ENCODE data around the gene C16orf96.

C16orf96 gene

GRCh38 chr16:4524571-4524970, 31.6 kb upstream of the C16orf96 start:
- no peak for TF ChIP-seq PAX5 (IDR thresholded peaks at IDR 0.05; ENCODE audit: insufficient read depth, low read length, severe bottlenecking)
- no peak for TF ChIP-seq SPI1 (IDR thresholded peaks at IDR 0.05; ENCODE audit: low read depth, low read length)
- no peak for TF ChIP-seq POLR2A (IDR thresholded peaks at IDR 0.05; ENCODE audit: low read depth, low read length)
- TF ChIP-seq POLR2AphosphoS5 (IDR thresholded peaks at IDR 0.05; ENCODE audit: low read depth, low read length) = no peak
- TF ChIP-seq TAF1 (IDR thresholded peaks at IDR 0.05; ENCODE audit: low read depth, low read length) = no peak
- no peak for TF ChIP-seq POU2F2 (IDR thresholded peaks at IDR 0.05; ENCODE audit: low read depth, low read length)
- no peak for FAIRE-seq
- no peak for DNase-seq (ENCODE audit: insufficient read length, low spot score)

GRCh38 chr16:4525069-4525468, 31.1 kb upstream of the C16orf96 start:
- DNase-seq (ENCODE audit: insufficient read length, low spot score) (no peak), FAIRE-seq (peak; percentile 43)
- no peak for TF ChIP-seq TAF1 (IDR thresholded peaks at IDR 0.05; ENCODE audit: low read depth, low read length)
- TF ChIP-seq SPI1 (IDR thresholded peaks at IDR 0.05; ENCODE audit: low read depth, low read length) = no peak

GRCh38 chr16:4525634-4526277, 30.4 kb upstream of the C16orf96 start:
- TF ChIP-seq SPI1 (IDR thresholded peaks at IDR 0.05; ENCODE audit: low read depth, low read length) = no peak
- no peak for TF ChIP-seq TAF1 (IDR thresholded peaks at IDR 0.05; ENCODE audit: low read depth, low read length)
- no peak for TF ChIP-seq PAX5 (IDR thresholded peaks at IDR 0.05; ENCODE audit: insufficient read depth, low read length, severe bottlenecking)
- TF ChIP-seq POLR2AphosphoS5 (IDR thresholded peaks at IDR 0.05; ENCODE audit: low read depth, low read length) = no peak
- no peak for TF ChIP-seq POLR2A (IDR thresholded peaks at IDR 0.05; ENCODE audit: low read depth, low read length)
- TF ChIP-seq POU2F2 (IDR thresholded peaks at IDR 0.05; ENCODE audit: low read depth, low read length) = no peak
- FAIRE-seq = no peak

GRCh38 chr16:4529085-4530060, 26.8 kb upstream of the C16orf96 start:
- no peak for DNase-seq (ENCODE audit: insufficient read length, low spot score)
- FAIRE-seq = peak; percentile 90
- TF ChIP-seq POU2F2 (IDR thresholded peaks at IDR 0.05; ENCODE audit: low read depth, low read length) (no peak), POLR2A (IDR thresholded peaks at IDR 0.05; ENCODE audit: low read depth, low read length) (no peak), POLR2AphosphoS5 (IDR thresholded peaks at IDR 0.05; ENCODE audit: low read depth, low read length) (no peak), TAF1 (IDR thresholded peaks at IDR 0.05; ENCODE audit: low read depth, low read length) (no peak), SPI1 (IDR thresholded peaks at IDR 0.05; ENCODE audit: low read depth, low read length) (no peak; the same call in 1 of the 2 replicates), PAX5 (IDR thresholded peaks at IDR 0.05; ENCODE audit: insufficient read depth, low read length, severe bottlenecking) (no peak)

More at GRCh38 chr16:4525634-4526277, 30.4 kb upstream of the C16orf96 start:
- DNase-seq (ENCODE audit: insufficient read length, low spot score) = no peak

GRCh38 chr16:4531811-4532210, 24.3 kb upstream of the C16orf96 start:
- no peak for FAIRE-seq
- TF ChIP-seq POLR2A (IDR thresholded peaks at IDR 0.05; ENCODE audit: low read depth, low read length) = no peak
- no peak for TF ChIP-seq PAX5 (IDR thresholded peaks at IDR 0.05; ENCODE audit: insufficient read depth, low read length, severe bottlenecking)
- no peak for TF ChIP-seq TAF1 (IDR thresholded peaks at IDR 0.05; ENCODE audit: low read depth, low read length)
- no peak for TF ChIP-seq POU2F2 (IDR thresholded peaks at IDR 0.05; ENCODE audit: low read depth, low read length)
- TF ChIP-seq SPI1 (IDR thresholded peaks at IDR 0.05; ENCODE audit: low read depth, low read length) = no peak
- no peak for TF ChIP-seq POLR2AphosphoS5 (IDR thresholded peaks at IDR 0.05; ENCODE audit: low read depth, low read length)
- no peak for DNase-seq (ENCODE audit: insufficient read length, low spot score)

GRCh38 chr16:4532238-4532637, 23.9 kb upstream of the C16orf96 start:
- FAIRE-seq (no peak), DNase-seq (ENCODE audit: insufficient read length, low spot score) (no peak)
- TF ChIP-seq PAX5 (IDR thresholded peaks at IDR 0.05; ENCODE audit: insufficient read depth, low read length, severe bottlenecking) (no peak), POU2F2 (IDR thresholded peaks at IDR 0.05; ENCODE audit: low read depth, low read length) (no peak), POLR2AphosphoS5 (IDR thresholded peaks at IDR 0.05; ENCODE audit: low read depth, low read length) (no peak), POLR2A (IDR thresholded peaks at IDR 0.05; ENCODE audit: low read depth, low read length) (no peak), SPI1 (IDR thresholded peaks at IDR 0.05; ENCODE audit: low read depth, low read length) (no peak), TAF1 (IDR thresholded peaks at IDR 0.05; ENCODE audit: low read depth, low read length) (no peak)

- FAIRE-seq (no peak), DNase-seq (ENCODE audit: insufficient read length, low spot score) (no peak)
- TF ChIP-seq POLR2AphosphoS5 (IDR thresholded peaks at IDR 0.05; ENCODE audit: low read depth, low read length) (no peak), TAF1 (IDR thresholded peaks at IDR 0.05; ENCODE audit: low read depth, low read length) (no peak), SPI1 (IDR thresholded peaks at IDR 0.05; ENCODE audit: low read depth, low read length) (no peak), PAX5 (IDR thresholded peaks at IDR 0.05; ENCODE audit: insufficient read depth, low read length, severe bottlenecking) (no peak), POLR2A (IDR thresholded peaks at IDR 0.05; ENCODE audit: low read depth, low read length) (no peak), POU2F2 (IDR thresholded peaks at IDR 0.05; ENCODE audit: low read depth, low read length) (no peak)
These were observed 22.6 kb upstream of the C16orf96 start for GRCh38 chr16:4533490-4533889.

- TF ChIP-seq POU2F2 (IDR thresholded peaks at IDR 0.05; ENCODE audit: low read depth, low read length) = no peak
- no peak for TF ChIP-seq POLR2A (IDR thresholded peaks at IDR 0.05; ENCODE audit: low read depth, low read length)
- no peak for TF ChIP-seq TAF1 (IDR thresholded peaks at IDR 0.05; ENCODE audit: low read depth, low read length)
- no peak for TF ChIP-seq POLR2AphosphoS5 (IDR thresholded peaks at IDR 0.05; ENCODE audit: low read depth, low read length)
- no peak for TF ChIP-seq SPI1 (IDR thresholded peaks at IDR 0.05; ENCODE audit: low read depth, low read length)
- TF ChIP-seq PAX5 (IDR thresholded peaks at IDR 0.05; ENCODE audit: insufficient read depth, low read length, severe bottlenecking) = no peak
- DNase-seq (ENCODE audit: insufficient read length, low spot score) (no peak), FAIRE-seq (no peak)
These were observed 21.9 kb upstream of the C16orf96 start for GRCh38 chr16:4534151-4534790.

GRCh38 chr16:4535627-4536108, 20.5 kb upstream of the C16orf96 start:
- FAIRE-seq = peak; percentile 55
- DNase-seq (ENCODE audit: insufficient read length, low spot score) = no peak
- TF ChIP-seq POU2F2 (IDR thresholded peaks at IDR 0.05; ENCODE audit: low read depth, low read length) (no peak), TAF1 (IDR thresholded peaks at IDR 0.05; ENCODE audit: low read depth, low read length) (no peak), POLR2A (IDR thresholded peaks at IDR 0.05; ENCODE audit: low read depth, low read length) (no peak), POLR2AphosphoS5 (IDR thresholded peaks at IDR 0.05; ENCODE audit: low read depth, low read length) (no peak)

Measured in GM12891 (cell line).